ENCODE data around the gene PARD3. TPM values are rescaled to one million over a fixed set of nuclear protein-coding genes. Genes with fewer than 3 reads are reported as not detected.

Gene PARD3
- total and polyA plus RNA-seq, 2 donors (not counting 1 experiment from before 2014, with no cell fraction given), result 24.0 to 46.4 TPM

DNA sequence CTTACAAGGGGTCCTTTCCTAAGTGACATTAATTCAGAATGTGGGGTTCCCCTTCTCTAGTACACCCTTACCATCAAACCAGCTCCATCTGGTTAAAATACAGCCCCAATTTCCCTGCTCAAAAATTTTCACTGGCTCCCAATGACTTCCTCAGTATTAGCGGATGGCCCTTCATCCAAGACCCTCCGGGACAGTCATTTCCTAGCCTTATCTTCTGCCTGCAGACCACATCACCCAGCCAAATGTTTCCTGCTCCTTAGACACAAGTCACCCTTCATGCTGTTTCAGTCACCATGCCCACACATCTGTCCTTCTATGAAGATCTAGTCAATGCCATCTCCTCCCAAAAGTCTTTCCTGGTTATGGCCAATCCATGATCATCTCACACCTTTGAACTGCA is 45.2 kb downstream of the PARD3 start:
- Histone ChIP-seq H4K20me1 (ENCODE audit: control insufficient read depth, extremely low read depth, insufficient read depth, low read length) (no peaks in the 10 kb centered on the region), H3K4me3 (replicated peaks in 1 of 4; ENCODE audit: control extremely low read depth in 1 of 4, insufficient read depth in 1 of 4, low read depth in 3 of 4, low read length in 4 of 4) (no peak overlapping the region), H3K36me3 (ENCODE audit: control insufficient read depth, insufficient read depth, low read length) (no peaks in the 10 kb centered on the region), H3K9me3 (ENCODE audit: control insufficient read depth, insufficient read depth, low read depth, low read length) (no peaks in the 10 kb centered on the region), H3K27ac (ENCODE audit: insufficient read depth, low read length) (no peak overlapping the region), H3K79me2 (ENCODE audit: control insufficient read depth, insufficient read depth, low read length) (no peaks in the 10 kb centered on the region), H3K9ac (ENCODE audit: insufficient read depth, low read length) (no peak overlapping the region), H2AFZ (ENCODE audit: low read length) (no peak overlapping the region), H3K4me2 (ENCODE audit: extremely low read depth, insufficient read depth, low read length) (no peak overlapping the region), H3K27me3 (ENCODE audit: control insufficient read depth, insufficient read depth, low read length) (no peaks in the 10 kb centered on the region), H3K4me1 (ENCODE audit: control insufficient read depth, extremely low read depth, insufficient read depth, low read length) (no peaks in the 10 kb centered on the region)
- TF ChIP-seq CTCF (conservative IDR thresholded peaks at IDR 0.05 in 1 of 2, IDR thresholded peaks at IDR 0.05 in 1 of 2; ENCODE audit: low read depth in 1 of 2, low read length in 2 of 2), result no peak
- DNase-seq (ENCODE audit: low read depth in 2 of 2), result no peak

- Histone ChIP-seq H2AFZ (ENCODE audit: low read length) (no peak overlapping the region), H3K9ac (ENCODE audit: insufficient read depth, low read length) (no peak overlapping the region), H3K4me2 (ENCODE audit: extremely low read depth, insufficient read depth, low read length) (no peak overlapping the region), H3K4me3 (replicated peaks in 1 of 4; ENCODE audit: control extremely low read depth in 1 of 4, insufficient read depth in 1 of 4, low read depth in 3 of 4, low read length in 4 of 4) (no peak overlapping the region), H3K36me3 (ENCODE audit: control insufficient read depth, insufficient read depth, low read length) (no peaks in the 10 kb centered on the region), H4K20me1 (ENCODE audit: control insufficient read depth, extremely low read depth, insufficient read depth, low read length) (no peaks in the 10 kb centered on the region), H3K79me2 (ENCODE audit: control insufficient read depth, insufficient read depth, low read length) (no peaks in the 10 kb centered on the region), H3K4me1 (ENCODE audit: control insufficient read depth, extremely low read depth, insufficient read depth, low read length) (no peaks in the 10 kb centered on the region), H3K27ac (ENCODE audit: insufficient read depth, low read length) (no peak overlapping the region), H3K9me3 (ENCODE audit: control insufficient read depth, insufficient read depth, low read depth, low read length) (no peaks in the 10 kb centered on the region), H3K27me3 (ENCODE audit: control insufficient read depth, insufficient read depth, low read length) (no peaks in the 10 kb centered on the region)
- DNase-seq (ENCODE audit: low read depth in 2 of 2), result no peak
- TF ChIP-seq EZH2 (IDR thresholded peaks at IDR 0.05; ENCODE audit: low read length, missing control alignments) (no peak), CTCF (conservative IDR thresholded peaks at IDR 0.05 in 1 of 2, IDR thresholded peaks at IDR 0.05 in 1 of 2; ENCODE audit: low read depth in 1 of 2, low read length in 2 of 2) (no peak)
These were observed 46.1 kb downstream of the PARD3 start for GRCh38 chr10:34768972-34769330.

GRCh38 chr10:34768261-34768971 is 46.7 kb downstream of the PARD3 start:
- no peak for TF ChIP-seq EZH2 (IDR thresholded peaks at IDR 0.05; ENCODE audit: low read length, missing control alignments)
- TF ChIP-seq CTCF (conservative IDR thresholded peaks at IDR 0.05 in 1 of 2, IDR thresholded peaks at IDR 0.05 in 1 of 2; ENCODE audit: low read depth in 1 of 2, low read length in 2 of 2), result no peak
- Histone ChIP-seq H3K4me1 (ENCODE audit: control insufficient read depth, extremely low read depth, insufficient read depth, low read length) (no peaks in the 10 kb centered on the region), H3K9me3 (ENCODE audit: control insufficient read depth, insufficient read depth, low read depth, low read length) (no peaks in the 10 kb centered on the region), H4K20me1 (ENCODE audit: control insufficient read depth, extremely low read depth, insufficient read depth, low read length) (no peaks in the 10 kb centered on the region), H3K4me2 (ENCODE audit: extremely low read depth, insufficient read depth, low read length) (no peak overlapping the region), H3K9ac (ENCODE audit: insufficient read depth, low read length) (no peak overlapping the region), H3K79me2 (ENCODE audit: control insufficient read depth, insufficient read depth, low read length) (no peaks in the 10 kb centered on the region), H3K4me3 (replicated peaks in 1 of 4; ENCODE audit: control extremely low read depth in 1 of 4, insufficient read depth in 1 of 4, low read depth in 3 of 4, low read length in 4 of 4) (no peak overlapping the region), H2AFZ (ENCODE audit: low read length) (no peak overlapping the region), H3K36me3 (ENCODE audit: control insufficient read depth, insufficient read depth, low read length) (no peaks in the 10 kb centered on the region), H3K27ac (ENCODE audit: insufficient read depth, low read length) (no peak overlapping the region), H3K27me3 (ENCODE audit: control insufficient read depth, insufficient read depth, low read length) (no peaks in the 10 kb centered on the region)
- DNase-seq (ENCODE audit: low read depth in 2 of 2), result peak; percentile 66 to 80

Measured in fibroblast of lung (primary cell).